ENCODE results near the gene P4HA3.

DNA sequence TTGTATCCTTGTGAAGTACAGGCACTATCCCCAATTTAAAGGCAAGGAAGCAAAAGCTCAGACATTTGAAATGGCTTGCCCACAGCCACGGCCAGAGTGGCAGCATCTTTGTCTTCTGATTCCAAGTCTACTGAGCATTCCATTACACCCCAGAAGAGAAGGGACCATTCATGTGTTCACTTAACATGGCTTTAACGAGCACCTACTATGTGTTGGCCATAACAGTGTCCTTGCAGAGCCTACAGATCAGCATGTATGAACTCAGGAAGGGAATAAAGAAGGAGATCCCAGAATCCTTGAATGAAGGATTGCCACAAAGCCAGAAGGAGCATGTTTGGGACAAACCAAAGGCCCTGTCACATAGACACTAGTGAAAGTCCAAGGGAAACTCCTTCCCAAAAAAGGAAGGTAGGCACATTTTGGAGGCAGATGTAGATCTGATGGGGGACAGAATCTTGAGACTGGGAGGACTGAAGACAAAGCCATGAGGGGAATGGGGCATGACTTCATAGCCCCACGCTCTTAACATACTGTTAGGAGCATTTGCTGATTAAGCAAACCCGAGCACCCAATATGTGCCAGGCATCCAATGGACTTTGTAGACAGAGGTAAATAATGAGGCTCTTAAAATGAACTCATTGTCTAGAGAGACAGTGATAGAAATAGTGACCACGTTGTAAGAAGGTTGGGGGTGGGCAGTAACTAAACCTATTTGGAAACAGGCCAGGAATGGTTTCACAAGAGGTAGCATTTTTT, 54.9 kb downstream of the P4HA3 start:
- no peak for TF ChIP-seq CTCF (conservative IDR thresholded peaks at IDR 0.05; ENCODE audit: low read depth, low read length)
- TF ChIP-seq EZH2 (IDR thresholded peaks at IDR 0.05; ENCODE audit: low read length, unreplicated experiment): no peak

All from PC-3 (cell line).